Stimulated activated CD8-positive, alpha-beta memory T cell treated with anti-CD3 and anti-CD28 coated beads, Interleukin-15, amount 100 ng/mL, for 48 hours (primary cell): Measurements from ENCODE around the gene DNM1L.

Experiments
- DNase-seq, 2 donors: peaks; one replicate each; pipeline ENCODE4 v3.0.0-alpha.2; 2020; ENCODE audit warnings: low read depth in 2 of 2

DNM1L gene

DNA sequence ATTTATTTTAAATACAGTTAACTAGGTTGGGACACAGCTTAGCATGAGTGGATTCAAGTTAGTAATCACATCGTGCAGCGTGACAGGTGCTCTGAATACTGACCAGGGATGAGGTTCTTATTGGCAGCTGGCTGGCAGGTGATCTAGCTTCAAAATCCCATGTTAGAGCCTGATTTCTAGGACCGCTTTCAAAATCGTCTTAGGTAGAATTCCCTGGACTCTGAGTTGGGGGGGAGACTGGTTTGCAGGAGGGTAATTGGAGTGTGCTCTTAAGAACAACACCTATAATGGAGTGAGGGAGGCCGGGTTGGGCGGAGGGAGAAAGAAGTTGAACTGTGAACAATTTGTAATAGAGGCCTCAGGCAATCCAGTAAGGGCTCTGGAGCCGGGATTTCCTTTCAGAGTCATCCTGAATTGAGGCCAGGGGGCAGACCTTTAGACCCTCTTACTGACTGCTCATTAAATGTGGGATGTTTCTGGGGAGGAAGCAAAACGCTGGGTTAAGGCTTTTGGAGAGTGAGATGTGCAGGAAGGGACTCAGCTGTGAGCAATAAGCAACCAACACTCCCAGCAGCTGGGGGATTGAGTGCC lies 77.5 kb downstream of the DNM1L start:
- no peak for DNase-seq

DNA sequence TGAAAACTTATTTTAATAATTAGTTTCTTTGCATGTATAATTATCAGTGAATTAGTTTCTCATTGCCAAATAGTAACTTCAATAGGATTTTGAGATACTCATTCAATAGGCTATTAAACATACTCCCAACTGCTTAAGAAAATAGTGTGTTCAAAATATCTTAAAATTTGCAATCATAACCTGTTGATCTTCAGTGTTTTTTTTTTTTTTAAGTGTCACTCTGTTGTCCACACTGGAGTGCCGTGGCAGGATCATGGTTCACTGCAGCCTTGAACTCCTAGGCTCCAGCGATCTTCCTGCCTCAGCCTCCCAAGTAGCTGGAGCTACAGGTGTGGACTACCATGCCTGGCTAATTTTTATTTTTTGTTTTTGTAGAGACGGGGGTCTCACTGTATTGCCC lies 78.1 kb downstream of the DNM1L start:
- DNase-seq: no peak

DNA sequence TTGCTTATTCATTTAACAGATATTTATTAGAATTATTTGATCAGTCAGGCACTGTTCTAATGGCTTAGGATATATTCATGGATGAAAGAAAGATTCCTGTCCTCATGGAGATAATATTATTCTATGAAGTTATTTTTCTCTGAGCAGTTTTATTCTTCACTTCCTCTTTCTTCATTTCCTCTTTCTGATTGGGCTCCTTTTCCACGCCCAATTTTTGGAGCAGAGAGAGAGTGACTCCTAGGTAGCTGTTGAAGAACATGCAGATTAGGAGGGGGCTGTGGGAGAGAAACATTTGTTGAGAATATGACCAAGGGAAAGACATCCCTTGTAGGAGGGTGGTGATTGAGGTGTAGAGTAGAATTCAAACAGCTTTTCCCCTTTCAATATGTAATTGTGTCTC lies 82.6 kb downstream of the DNM1L start:
- no peak for DNase-seq

DNA sequence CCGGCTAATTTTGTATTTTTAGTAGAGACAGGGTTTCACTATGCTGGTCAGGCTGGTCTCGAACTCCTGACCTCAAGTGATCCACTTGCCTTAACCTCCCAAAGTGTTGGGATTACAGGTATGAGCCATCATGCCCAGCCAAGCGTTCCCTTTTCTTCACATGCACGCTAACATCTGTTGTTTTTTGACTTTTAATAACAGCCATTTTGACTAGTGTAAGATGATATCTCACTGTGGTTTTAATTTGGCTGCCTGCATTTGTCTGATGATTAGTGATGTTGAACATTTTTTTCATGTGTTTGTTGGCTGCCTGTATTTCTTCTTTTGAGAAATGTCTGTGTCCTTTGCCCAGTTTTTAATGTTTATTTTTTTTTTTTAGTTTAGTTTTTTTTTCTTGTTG lies 86.8 kb downstream of the DNM1L start:
- DNase-seq: no peak

DNA sequence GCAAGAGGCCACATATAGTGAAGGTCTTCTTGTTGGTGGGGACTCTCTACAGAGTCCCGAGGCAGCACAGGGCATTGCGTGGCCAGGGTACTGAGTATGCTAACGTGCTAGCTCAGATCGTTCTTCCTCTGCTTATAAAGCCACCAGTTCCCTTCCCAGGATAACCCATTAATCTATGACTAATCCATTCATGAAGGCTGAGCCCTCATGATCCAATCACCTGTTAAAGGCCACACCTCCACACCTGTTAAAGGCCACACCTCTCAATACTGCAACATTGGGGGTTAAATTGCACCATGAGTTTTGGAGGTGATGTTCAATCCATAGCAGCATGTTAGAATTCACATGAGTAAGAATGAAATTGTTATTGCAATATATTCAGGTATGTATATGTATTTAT lies 89.4 kb downstream of the DNM1L start:
- DNase-seq: no peak

DNA sequence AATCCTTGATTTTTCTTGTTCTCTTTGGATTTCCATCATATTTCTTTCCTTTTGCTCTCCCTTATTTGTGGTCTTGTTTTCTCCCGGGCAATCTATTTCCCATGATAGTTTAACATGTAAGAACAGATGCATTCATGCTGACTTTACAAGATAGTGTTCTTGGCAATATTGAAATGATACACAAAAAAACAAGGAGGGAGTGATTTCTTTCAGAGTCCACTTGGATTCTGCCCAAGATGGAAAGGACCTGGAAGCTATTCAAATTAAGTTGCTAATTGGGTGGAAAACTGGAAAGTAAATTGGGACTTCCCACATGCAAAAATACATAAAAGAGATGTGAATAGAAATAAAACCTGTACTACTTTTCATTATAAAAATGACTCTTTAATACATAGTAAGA lies 91.0 kb downstream of the DNM1L start:
- DNase-seq: no peak

DNA sequence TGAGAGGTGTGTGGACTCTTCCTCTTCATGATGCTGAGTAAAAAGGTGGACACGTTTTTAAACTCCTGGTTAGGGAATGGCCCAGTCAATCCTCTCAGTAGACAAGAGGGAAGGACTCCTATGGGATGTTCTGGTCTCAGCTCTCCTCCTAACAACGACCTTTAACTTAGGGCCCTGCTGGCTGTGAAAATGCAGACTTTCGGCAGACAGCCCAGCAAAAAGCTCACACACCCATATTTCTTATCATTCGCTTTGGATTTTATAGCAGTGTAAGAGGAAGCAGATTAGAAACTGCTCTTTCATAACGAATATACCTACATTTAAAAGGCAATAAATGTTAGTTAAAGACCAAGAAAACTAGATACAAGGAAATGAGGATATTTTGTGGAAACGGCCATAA lies 94.6 kb downstream of the DNM1L start:
- no peak for DNase-seq

DNA sequence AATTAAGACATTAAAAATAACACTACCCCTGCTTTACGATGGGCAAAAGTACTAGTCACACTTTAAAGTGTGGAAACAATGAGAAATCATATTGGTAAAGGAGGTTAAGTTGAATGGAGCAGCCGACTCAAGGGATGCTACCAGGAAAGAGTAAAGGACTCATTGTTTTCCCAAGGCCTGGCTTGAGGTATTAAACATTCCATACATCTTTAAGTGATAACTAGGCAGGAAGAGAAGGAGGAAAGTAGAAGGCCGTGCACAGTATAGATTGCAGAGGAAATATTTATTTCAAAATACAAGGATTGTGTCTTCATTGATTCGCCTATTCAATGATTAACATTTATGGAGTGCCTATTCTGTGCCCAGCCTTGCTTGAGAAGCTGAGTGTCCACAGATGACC lies 97.2 kb downstream of the DNM1L start:
- no peak for DNase-seq

DNA sequence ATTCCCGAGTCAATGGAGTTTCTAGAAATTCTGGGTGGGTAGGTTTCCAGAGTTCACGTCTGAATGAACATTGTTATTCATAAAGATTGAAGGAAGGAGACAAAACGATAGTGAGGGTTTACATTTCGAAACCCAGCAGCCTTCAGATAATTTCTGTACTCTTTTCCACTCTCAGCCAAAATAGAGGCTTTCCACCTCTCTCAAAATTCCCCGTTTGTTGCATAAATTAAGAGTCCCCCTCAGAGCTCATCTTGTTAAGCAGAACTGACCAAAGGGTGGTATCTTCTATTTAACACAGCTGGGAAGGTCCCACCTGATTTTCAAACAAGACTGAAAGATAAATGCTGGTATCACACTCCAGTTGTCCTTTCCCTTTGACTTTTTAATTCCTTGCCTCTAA lies 98.1 kb downstream of the DNM1L start:
- no peak for DNase-seq

DNA sequence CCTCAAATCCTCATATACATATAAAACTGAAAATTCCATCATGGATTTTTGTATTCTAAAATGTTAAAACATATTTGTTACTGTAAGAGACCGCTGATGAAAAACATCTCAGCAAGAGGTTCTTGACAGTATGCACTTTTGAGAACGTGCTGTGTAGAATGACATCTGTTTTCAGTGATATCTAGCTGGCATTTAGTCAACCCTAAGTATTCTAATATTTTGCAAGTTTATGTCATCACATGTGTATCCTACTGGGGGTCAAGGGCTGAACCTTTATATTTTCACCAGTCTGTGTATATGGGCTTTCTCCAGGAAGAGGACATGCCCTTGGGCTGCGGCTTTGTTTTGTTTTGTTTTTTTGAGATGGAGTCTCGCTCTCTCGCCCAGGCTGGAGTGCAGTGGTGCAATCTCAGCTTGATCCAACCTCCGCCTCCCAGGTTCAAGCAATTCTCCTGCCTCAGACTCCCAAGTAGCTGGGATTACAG lies 98.6 kb downstream of the DNM1L start:
- DNase-seq: no peak

DNA sequence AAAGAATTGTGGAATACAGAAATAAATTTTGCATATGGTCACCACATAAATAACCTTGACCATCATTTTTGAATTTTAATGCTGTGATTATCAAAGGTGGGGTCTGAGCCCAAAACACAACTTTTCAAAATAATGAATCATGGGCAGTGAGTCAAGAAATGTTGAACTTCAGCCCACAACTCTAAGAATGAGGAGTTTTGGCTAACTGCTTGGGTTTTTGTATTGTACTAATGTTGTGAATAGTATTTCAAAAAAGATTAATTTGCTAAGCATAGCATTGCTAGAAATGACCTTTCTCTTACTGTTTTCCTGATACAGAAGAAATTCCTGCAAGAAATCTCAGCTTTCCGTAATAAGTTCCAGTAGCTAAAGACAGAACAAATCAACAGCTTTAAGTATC lies 101.0 kb downstream of the DNM1L start:
- no peak for DNase-seq

DNA sequence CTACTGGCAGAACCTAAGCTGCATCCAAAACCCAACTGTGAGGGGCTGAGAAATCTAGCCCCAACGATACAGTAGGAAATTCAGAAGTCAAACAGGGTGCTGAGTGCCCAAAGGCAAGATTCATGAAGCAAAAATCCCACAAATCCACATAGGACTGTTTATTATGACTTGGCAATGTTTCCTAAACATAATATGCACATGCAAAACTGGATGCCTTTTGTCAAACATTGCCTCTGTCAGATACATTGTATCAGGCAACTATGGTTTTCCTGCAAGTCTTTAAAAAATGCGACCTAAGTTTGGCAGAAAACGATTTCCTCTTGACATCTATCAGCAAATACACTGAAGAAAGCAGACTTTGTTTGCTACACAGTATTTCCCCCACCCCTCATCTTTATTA lies 103.9 kb downstream of the DNM1L start:
- DNase-seq: no peak

DNA sequence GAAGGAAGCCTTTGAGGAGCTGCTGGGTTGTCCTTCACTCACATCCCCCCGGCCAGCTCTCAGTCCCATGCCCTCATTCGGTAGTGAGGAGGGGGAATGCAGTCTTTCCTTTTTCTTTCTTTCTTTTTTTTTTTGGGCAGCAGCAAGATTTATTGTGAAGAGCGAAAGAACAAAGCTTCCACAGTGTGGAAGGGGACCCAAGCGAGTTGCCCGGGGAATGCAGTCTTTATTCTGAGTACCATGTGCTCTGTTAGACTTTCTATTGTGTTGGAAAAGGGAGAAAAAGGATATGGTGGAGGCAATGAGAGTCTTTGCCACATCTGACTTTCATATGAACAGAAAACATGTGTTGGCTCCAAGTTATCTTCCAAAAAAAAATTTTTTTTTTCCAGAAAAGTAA lies 106.5 kb downstream of the DNM1L start:
- no peak for DNase-seq

DNA sequence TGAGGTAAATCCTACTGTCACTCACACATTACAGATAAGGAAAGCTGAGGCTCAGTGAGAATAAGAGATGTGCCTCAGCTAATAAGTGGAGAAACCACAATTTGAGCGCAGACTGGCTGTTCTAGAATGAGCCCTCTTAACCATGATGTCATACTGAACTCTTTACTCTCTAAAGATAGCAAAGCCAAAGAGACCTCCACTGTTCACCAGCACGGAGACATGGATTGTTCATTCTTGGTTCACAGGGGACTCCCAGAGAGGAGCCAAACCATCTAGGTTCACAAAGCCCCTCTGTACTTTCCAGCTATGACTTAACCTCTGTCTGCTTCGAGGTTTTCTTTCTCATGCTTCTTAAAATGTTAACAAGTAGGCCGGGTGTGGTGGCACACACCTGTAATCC lies 109.3 kb downstream of the DNM1L start:
- DNase-seq: no peak

DNA sequence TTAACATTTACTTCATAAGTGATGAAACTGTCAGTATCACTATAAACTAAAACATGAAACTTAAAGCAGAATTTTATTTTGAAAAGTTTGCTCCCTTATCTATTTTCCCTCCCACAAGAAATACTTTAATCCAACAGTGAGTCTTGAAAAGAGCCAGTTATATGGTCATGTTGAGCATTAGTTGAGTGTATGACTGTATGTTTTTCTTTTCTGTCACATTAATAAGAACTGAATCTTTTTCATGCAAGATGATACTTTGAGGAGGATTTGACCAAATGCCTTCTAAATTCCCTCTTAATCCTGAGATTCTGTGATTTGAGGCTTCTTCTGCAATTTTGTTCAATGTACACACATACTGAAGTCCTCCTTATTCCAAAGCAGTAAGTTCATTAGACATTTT lies 110.3 kb downstream of the DNM1L start:
- no peak for DNase-seq

DNA sequence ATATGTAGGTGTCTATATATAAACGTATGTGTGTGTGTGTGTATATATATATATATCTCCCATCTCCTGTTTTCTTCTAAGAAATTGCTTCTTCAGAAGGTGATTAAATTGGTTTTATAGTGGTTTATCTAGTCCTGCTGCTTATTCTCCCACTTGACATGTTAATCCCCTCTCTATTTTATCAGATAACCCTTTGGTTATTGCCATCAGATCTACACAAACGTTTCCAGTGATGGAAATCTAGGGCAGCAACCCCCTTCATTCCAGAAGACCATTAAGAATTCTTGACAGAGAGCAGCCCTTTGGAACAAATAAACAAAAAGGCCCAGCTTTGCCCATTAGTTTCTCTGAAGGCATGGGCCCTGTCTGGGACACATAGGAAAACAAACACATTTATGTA lies 110.8 kb downstream of the DNM1L start:
- DNase-seq: no peak

DNA sequence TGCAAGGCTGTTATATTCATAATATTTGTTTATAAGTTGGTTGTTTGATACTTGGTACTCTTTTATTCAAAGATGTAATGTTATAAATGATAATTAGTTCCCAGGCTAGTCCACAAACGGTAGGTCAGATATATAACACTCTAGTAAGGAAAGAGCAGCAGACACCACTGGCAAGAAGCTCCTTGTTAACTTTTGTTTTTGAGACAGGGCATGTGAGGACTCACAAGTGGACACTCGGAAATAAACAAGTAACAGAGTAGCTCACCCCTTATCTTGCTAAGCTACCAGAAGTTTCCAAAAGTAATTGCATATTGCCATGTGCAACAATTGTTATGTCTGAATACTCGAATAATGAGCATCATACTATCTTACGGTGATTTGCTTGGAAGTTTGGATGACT lies 115.2 kb downstream of the DNM1L start:
- DNase-seq: no peak
